HFFc6 (cell line): Measurements from ENCODE around the gene TFF1. TPM values are rescaled to one million over a fixed set of nuclear protein-coding genes. Genes with fewer than 3 reads are reported as not detected.

Experiments
- DNase-seq: peaks from one replicate; pipeline ENCODE4 v3.0.0-alpha.2; 2018
- H3K27ac Mint-ChIP-seq: 2 replicates; pipeline ENCODE4 v1.8.0; 2020; ENCODE audit warnings: mild to moderate bottlenecking, mixed read lengths
- H3K27me3 Mint-ChIP-seq: 2 replicates; pipeline ENCODE4 v1.8.0; 2021; ENCODE audit warnings: mild to moderate bottlenecking, moderate library complexity, mixed read lengths; ENCODE audit not compliant: insufficient read depth
- H3K36me3 Mint-ChIP-seq: 2 replicates; pipeline ENCODE4 v1.8.0; 2021; ENCODE audit warnings: low read depth, mixed read lengths
- H3K4me1 Mint-ChIP-seq: 2 replicates; pipeline ENCODE4 v1.8.0; 2020; ENCODE audit warnings: low read depth, mixed read lengths
- H3K4me3 Mint-ChIP-seq: 2 replicates; pipeline ENCODE4 v1.8.0; 2020; ENCODE audit warnings: mild to moderate bottlenecking, moderate library complexity, mixed read lengths
- H3K9me3 Mint-ChIP-seq: 2 replicates; pipeline ENCODE4 v1.8.0; 2020; ENCODE audit warnings: mild to moderate bottlenecking, mixed read lengths
- total RNA-seq, 6 experiments: library from RNA; stranded (reverse); fragmentation: NEBNext Ultra II Directional; extraction: Animal tissue kit (Norgen Biotek cat#: 25700); gene quantifications; 2 replicates in 1 of 6; 3 replicates in 5 of 6; pipeline ENCODE4 v1.2.3, GENCODE V29; 2021
- TF ChIP-seq, protein P1 (sequence below): fragments of 200-600 bp; sonication (generic); IDR thresholded peaks from 2 replicates; pipeline ENCODE4 v1.5.0; 2021; ENCODE audit warnings: antibody characterized with exemption, mild to moderate bottlenecking

Gene TFF1
- total RNA-seq, 6 experiments from 2014 or later: not detected

DNA sequence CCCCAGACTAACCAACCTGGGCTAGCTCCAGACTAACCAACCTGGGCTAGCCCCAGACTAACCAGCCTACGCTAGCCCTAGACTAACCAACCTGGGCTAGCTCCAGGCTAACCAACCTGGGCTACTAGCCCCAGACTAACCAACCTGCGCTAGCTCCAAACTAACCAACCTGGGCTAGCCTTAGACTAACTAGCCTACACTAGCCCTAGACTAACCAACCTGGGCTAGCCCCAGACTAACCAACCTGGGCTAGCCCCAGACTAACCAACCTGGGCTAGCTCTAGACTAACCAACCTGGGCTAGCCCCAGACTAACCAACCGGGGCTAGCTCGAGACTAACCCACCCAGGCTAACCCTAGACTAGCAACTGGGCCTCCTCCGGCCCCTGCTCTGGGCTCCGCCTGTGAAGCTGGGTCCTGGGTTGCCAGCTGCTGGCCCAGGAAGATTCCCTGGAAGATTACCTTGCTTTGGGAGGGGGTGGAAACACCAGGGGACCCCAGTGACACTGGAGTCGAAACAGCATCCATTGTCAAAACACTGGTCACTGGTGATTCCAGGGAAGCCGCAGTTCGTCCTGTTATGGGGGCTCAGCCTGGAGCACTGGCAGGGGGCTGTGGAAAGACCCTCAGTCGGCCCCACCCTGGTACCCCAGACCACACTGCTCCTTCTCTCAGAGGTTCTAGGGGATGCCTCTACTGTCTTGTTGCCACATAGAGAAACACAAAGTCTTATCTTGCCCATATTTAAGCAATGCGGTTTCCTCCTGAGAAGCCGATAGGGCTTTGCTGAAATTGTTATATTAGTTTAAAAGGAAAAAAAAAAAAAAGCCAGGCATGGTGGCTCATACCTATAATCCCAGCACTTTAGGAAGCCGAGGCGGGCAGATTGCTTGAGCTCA is 16.7 kb downstream of the TFF1 start:
- peaks cover 1% of the 10 kb centered on the region; the same call in 1 of the 2 replicates for H3K27me3 Mint-ChIP-seq
- H3K27ac Mint-ChIP-seq: no peak overlapping the region
- TF ChIP-seq, protein P1, sequence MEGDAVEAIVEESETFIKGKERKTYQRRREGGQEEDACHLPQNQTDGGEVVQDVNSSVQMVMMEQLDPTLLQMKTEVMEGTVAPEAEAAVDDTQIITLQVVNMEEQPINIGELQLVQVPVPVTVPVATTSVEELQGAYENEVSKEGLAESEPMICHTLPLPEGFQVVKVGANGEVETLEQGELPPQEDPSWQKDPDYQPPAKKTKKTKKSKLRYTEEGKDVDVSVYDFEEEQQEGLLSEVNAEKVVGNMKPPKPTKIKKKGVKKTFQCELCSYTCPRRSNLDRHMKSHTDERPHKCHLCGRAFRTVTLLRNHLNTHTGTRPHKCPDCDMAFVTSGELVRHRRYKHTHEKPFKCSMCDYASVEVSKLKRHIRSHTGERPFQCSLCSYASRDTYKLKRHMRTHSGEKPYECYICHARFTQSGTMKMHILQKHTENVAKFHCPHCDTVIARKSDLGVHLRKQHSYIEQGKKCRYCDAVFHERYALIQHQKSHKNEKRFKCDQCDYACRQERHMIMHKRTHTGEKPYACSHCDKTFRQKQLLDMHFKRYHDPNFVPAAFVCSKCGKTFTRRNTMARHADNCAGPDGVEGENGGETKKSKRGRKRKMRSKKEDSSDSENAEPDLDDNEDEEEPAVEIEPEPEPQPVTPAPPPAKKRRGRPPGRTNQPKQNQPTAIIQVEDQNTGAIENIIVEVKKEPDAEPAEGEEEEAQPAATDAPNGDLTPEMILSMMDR: no peak
- DNase-seq: no peak
- no peaks in the 10 kb centered on the region for H3K4me1 Mint-ChIP-seq
- no peak overlapping the region for H3K4me3 Mint-ChIP-seq
- peaks cover 24% of the 10 kb centered on the region for H3K36me3 Mint-ChIP-seq
- H3K9me3 Mint-ChIP-seq: peaks cover 62% of the 10 kb centered on the region

DNA sequence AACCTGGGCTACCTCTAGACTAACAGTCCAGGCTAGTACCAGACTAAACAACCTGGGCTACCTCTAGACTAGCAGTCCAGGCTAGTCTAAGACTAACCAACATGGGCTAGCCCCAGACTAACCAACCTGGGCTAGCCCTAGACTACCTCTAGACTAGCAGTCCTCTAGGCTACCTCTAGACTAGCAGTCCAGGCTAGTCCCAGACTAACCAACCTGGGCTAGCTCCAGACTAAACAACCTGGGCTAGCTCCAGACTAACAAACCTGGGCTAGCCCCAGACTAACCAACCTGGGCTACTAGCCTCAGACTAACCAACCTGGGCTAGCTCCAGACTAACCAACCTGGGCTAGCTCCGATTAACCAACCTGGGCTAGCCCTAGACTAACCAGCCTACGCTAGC is 17.6 kb downstream of the TFF1 start:
- no peak overlapping the region for H3K27ac Mint-ChIP-seq
- TF ChIP-seq, protein P1: no peak
- H3K9me3 Mint-ChIP-seq: peaks cover 62% of the 10 kb centered on the region
- no peaks in the 10 kb centered on the region for H3K4me1 Mint-ChIP-seq
- H3K4me3 Mint-ChIP-seq: no peak overlapping the region
- peaks cover 1% of the 10 kb centered on the region; the same call in 1 of the 2 replicates for H3K27me3 Mint-ChIP-seq
- peaks cover 28% of the 10 kb centered on the region for H3K36me3 Mint-ChIP-seq
- no peak for DNase-seq

DNA sequence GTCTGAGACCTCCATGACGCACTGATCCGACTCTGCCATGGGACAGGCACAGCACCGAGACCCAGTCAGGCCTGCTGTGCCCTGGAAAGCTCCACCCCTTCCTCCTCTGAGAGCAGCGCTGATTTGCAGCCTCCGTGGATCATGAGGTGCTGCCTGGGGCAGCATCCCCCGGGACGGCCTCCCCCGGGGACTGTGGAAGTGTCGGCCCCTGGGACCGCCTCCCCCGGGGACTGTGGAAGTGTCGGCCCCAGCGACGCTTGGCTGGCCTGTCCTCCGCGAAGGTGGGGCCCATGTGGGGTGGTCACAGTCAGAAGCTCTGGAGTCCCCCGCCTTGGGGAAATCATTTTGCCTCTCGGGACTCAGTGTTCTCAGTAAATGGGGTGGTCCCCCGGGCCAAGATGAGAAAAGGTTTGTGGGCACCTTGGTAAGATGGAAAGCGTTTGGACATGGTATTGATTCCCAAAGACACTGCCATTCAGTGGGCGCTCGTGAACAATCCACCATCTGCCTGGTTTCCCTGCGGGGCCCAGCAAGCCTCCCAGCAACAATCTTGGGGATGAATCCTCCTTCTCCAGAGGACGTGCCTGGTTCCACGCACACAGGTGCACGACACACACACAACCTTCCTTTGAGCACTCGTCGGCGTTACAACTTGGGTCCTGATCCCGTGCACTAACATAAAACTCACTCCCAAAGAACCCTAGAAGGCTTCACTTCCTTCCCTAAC is 18.6 kb downstream of the TFF1 start:
- no peaks in the 10 kb centered on the region for H3K4me1 Mint-ChIP-seq
- TF ChIP-seq, protein P1: no peak

DNA sequence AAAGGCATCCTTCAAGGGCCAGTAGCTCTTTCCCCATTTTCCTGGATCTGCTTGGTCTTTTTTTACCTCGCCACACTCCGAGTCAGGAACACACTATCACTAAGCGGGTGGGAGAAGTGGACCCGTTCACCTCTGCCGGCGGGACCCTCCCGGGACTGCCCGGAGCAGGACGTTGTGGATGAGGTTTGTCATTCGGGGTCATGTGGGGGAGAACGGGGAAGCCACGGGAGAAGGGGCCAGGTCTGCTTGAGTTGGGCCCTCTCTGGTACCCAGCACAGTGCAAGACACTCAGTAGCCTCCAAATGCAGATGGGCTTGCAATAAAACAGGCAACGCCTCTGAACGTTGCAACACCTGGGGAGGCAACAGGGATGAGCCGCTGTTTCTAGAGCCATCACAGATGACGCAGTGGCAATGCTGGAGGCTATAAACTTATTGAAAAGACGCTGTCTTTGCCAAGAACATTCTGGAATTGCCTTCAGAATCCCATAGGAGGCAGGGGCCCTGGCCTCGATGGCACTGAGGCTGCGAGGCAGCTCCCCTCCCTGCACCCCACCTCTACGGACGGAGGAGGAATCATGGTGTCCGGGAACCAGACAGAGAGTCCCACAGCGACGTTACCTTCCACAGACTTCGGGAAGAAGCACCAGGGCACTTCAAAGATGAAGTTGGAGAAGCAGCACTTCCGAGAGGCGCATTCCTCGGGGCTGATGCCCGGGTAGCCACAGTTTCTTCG is 19.3 kb downstream of the TFF1 start:
- H3K27ac Mint-ChIP-seq: no peak overlapping the region
- H3K36me3 Mint-ChIP-seq: peaks cover 12% of the 10 kb centered on the region; the same call in 1 of the 2 replicates
- H3K4me3 Mint-ChIP-seq: no peak overlapping the region
- H3K4me1 Mint-ChIP-seq: no peaks in the 10 kb centered on the region
- peaks cover 58% of the 10 kb centered on the region for H3K9me3 Mint-ChIP-seq
- DNase-seq: no peak
- H3K27me3 Mint-ChIP-seq: no peaks in the 10 kb centered on the region
- TF ChIP-seq, protein P1: no peak

More for the DNA sequence above, 18.6 kb downstream of the TFF1 start:
- H3K27ac Mint-ChIP-seq: no peak overlapping the region
- DNase-seq: no peak
- H3K9me3 Mint-ChIP-seq: peaks cover 62% of the 10 kb centered on the region
- H3K27me3 Mint-ChIP-seq: no peaks in the 10 kb centered on the region
- H3K4me3 Mint-ChIP-seq: no peak overlapping the region
- peaks cover 19% of the 10 kb centered on the region for H3K36me3 Mint-ChIP-seq

DNA sequence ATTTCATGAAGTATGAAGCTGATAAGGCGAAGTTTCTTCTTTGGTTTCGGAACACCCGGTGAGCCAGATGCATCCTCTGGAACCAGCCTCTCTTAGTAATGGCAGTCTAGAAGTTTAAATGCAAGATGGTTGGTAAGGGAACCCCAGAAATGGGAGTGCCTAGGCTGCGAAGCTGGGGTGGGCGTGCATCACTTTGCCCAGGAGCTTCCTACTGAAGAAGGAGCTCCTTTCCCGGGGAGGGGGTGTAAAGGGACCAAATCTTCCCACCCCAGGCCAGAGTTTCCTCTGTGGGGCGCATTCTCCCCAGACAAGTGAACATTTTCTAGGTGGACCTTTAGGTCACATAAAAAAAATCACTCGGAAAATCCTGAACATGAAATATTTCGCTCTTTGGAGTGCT is 19.9 kb downstream of the TFF1 start:
- DNase-seq: no peak
- TF ChIP-seq, protein P1: no peak
- Mint-ChIP-seq H3K4me3 (no peak overlapping the region), H3K27me3 (no peaks in the 10 kb centered on the region), H3K4me1 (no peaks in the 10 kb centered on the region), H3K27ac (no peak overlapping the region), H3K36me3 (peaks cover 12% of the 10 kb centered on the region; the same call in 1 of the 2 replicates), H3K9me3 (peaks cover 56% of the 10 kb centered on the region)
